H9 (cell line): ENCODE results near the gene DACT3. TPM values are rescaled to one million over a fixed set of nuclear protein-coding genes. Genes with fewer than 3 reads are reported as not detected.

Experiments
- DNase-seq: peaks from one replicate; pipeline ENCODE4 v3.0.0-alpha.2; 2017
- H2AFZ ChIP-seq: one replicate; pipeline ENCODE4 v1.6.1; 2013; ENCODE audit warnings: mild to moderate bottlenecking, low read length, control low read depth, moderate library complexity
- H2AK5ac ChIP-seq: 2 replicates; pipeline ENCODE4 v1.6.1; 2013; ENCODE audit warnings: low read length, control low read depth, mixed read lengths; ENCODE audit not compliant: insufficient read length
- H2BK120ac ChIP-seq: one replicate; pipeline ENCODE4 v1.6.1; 2013; ENCODE audit warnings: low read depth, mild to moderate bottlenecking, low read length, control low read depth, inconsistent platforms; ENCODE audit not compliant: poor library complexity, severe bottlenecking
- H2BK12ac ChIP-seq: 2 replicates; pipeline ENCODE4 v1.6.1; 2013; ENCODE audit warnings: low read length, control low read depth, mixed read lengths, low read depth; ENCODE audit not compliant: insufficient read length
- H2BK15ac ChIP-seq: 2 replicates; pipeline ENCODE4 v1.6.1; 2013; ENCODE audit warnings: low read depth, low read length, control low read depth
- H2BK20ac ChIP-seq: one replicate; pipeline ENCODE4 v1.6.1; 2013; ENCODE audit warnings: low read depth, mild to moderate bottlenecking, low read length, control low read depth, inconsistent platforms; ENCODE audit not compliant: poor library complexity, severe bottlenecking
- H2BK5ac ChIP-seq: 2 replicates; pipeline ENCODE4 v1.6.1; 2013; ENCODE audit warnings: low read length, control low read depth, mixed read lengths; ENCODE audit not compliant: insufficient read length
- H3K14ac ChIP-seq: 2 replicates; pipeline ENCODE4 v1.6.1; 2013; ENCODE audit warnings: low read length, control low read depth; ENCODE audit not compliant: insufficient read depth
- H3K18ac ChIP-seq: 2 replicates; pipeline ENCODE4 v1.6.1; 2013; ENCODE audit warnings: low read depth, mild to moderate bottlenecking, mixed read lengths, low read length, control low read depth; ENCODE audit not compliant: insufficient read length
- H3K23ac ChIP-seq: 2 replicates; pipeline ENCODE4 v1.6.1; 2013; ENCODE audit warnings: low read length, control low read depth, mixed read lengths, low read depth; ENCODE audit not compliant: insufficient read length
- H3K23me2 ChIP-seq: 2 replicates; pipeline ENCODE4 v1.6.1; 2013; ENCODE audit warnings: low read depth, mild to moderate bottlenecking, mixed read lengths, low read length, control low read depth; ENCODE audit not compliant: insufficient read length, poor library complexity, severe bottlenecking
- H3K27ac ChIP-seq: 2 replicates; pipeline ENCODE4 v1.5.1; 2013; ENCODE audit warnings: low read length, control low read depth, mixed read lengths, low read depth; ENCODE audit not compliant: insufficient read length
- H3K27me3 ChIP-seq: 2 replicates; pipeline ENCODE4 v1.6.1; 2013; ENCODE audit warnings: low read length, control low read depth, inconsistent platforms; ENCODE audit not compliant: insufficient read depth
- H3K4ac ChIP-seq: 2 replicates; pipeline ENCODE4 v1.6.1; 2013; ENCODE audit warnings: low read depth, mild to moderate bottlenecking, control low read depth, inconsistent platforms, low read length, moderate library complexity
- H3K4me1 ChIP-seq: 2 replicates; pipeline ENCODE4 v1.6.1; 2013; ENCODE audit warnings: low read length, control low read depth, inconsistent platforms; ENCODE audit not compliant: insufficient read depth
- H3K4me2 ChIP-seq: 2 replicates; pipeline ENCODE4 v1.6.1; 2013; ENCODE audit warnings: low read length, control low read depth, mixed read lengths; ENCODE audit not compliant: insufficient read length, insufficient read depth
- H3K56ac ChIP-seq: 2 replicates; pipeline ENCODE4 v1.6.1; 2013; ENCODE audit warnings: low read depth, mild to moderate bottlenecking, mixed read lengths, low read length, control low read depth; ENCODE audit not compliant: insufficient read length
- H3K79me1 ChIP-seq: 2 replicates; pipeline ENCODE4 v1.6.1; 2013; ENCODE audit warnings: low read depth, mild to moderate bottlenecking, moderate library complexity, low read length, control low read depth, inconsistent platforms; ENCODE audit not compliant: insufficient read depth, poor library complexity, severe bottlenecking
- H3K79me2 ChIP-seq: 2 replicates; pipeline ENCODE4 v1.6.1; 2013; ENCODE audit warnings: low read length, control low read depth, inconsistent platforms; ENCODE audit not compliant: insufficient read depth
- H3K9ac ChIP-seq: 2 replicates; pipeline ENCODE4 v1.6.1; 2013; ENCODE audit warnings: low read length, control low read depth, mixed read lengths; ENCODE audit not compliant: insufficient read length; ENCODE audit errors: extremely low read depth
- H3K9me3 ChIP-seq: one replicate; pipeline ENCODE4 v1.6.1; 2013; ENCODE audit warnings: low read depth, low read length, inconsistent platforms; ENCODE audit not compliant: control insufficient read depth
- H3T11ph ChIP-seq: one replicate; pipeline ENCODE4 v1.6.1; 2013; ENCODE audit warnings: mild to moderate bottlenecking, low read length, control low read depth, inconsistent platforms
- H4K20me1 ChIP-seq: one replicate; pipeline ENCODE4 v1.6.1; 2013; ENCODE audit not compliant: control insufficient read depth, insufficient read length, insufficient read depth
- H4K5ac ChIP-seq: 2 replicates; pipeline ENCODE4 v1.6.1; 2013; ENCODE audit warnings: low read depth, mild to moderate bottlenecking, mixed read lengths, low read length, control low read depth; ENCODE audit not compliant: insufficient read length
- H4K8ac ChIP-seq: replicated peaks from 2 replicates; pipeline ENCODE4 v1.6.1; 2013; ENCODE audit warnings: low read length, control low read depth, mixed read lengths, low read depth; ENCODE audit not compliant: insufficient read length
- H4K91ac ChIP-seq: 2 replicates; pipeline ENCODE4 v1.6.1; 2013; ENCODE audit warnings: low read depth, mild to moderate bottlenecking, moderate library complexity, mixed read lengths, low read length, control low read depth; ENCODE audit not compliant: insufficient read length
- H3K27ac Mint-ChIP-seq, 3 experiments: 2 replicates in 2 of 3; 3 replicates in 1 of 3; pipeline ENCODE4 v1.8.0; 2020 to 2021; ENCODE audit warnings: mixed read lengths in 3 of 3, mild to moderate bottlenecking in 1 of 3, moderate library complexity in 1 of 3
- H3K27me3 Mint-ChIP-seq: 2 replicates; pipeline ENCODE4 v1.8.0; 2021; ENCODE audit warnings: low read depth, mild to moderate bottlenecking, moderate library complexity, mixed read lengths
- H3K36me3 Mint-ChIP-seq, 3 experiments: 2 replicates in 2 of 3; 3 replicates in 1 of 3; pipeline ENCODE4 v1.8.0; 2020 to 2021; ENCODE audit warnings: low read depth in 3 of 3, mixed read lengths in 3 of 3; ENCODE audit not compliant: insufficient read depth in 1 of 3
- H3K4me1 Mint-ChIP-seq, 2 experiments: 2 replicates each; pipeline ENCODE4 v1.8.0; 2020; ENCODE audit warnings: mixed read lengths in 2 of 2
- H3K4me3 Mint-ChIP-seq, 2 experiments: 2 replicates in 1 of 2; 3 replicates in 1 of 2; pipeline ENCODE4 v1.8.0; 2020 to 2021; ENCODE audit warnings: mild to moderate bottlenecking in 2 of 2, mixed read lengths in 2 of 2, moderate library complexity in 1 of 2
- H3K9me3 Mint-ChIP-seq, 2 experiments: 2 replicates in 1 of 2; 3 replicates in 1 of 2; pipeline ENCODE4 v1.8.0; 2020; ENCODE audit warnings: mild to moderate bottlenecking in 2 of 2, mixed read lengths in 2 of 2, moderate library complexity in 1 of 2
- WGBS: extraction: QIAGEN DNeasy Blood & Tissue Kit; methylation state at CpG from one replicate; pipeline ENCODE4 v1.1.7; 2013; ENCODE audit warnings: missing lambda C conversion rate, low lambda C conversion rate, mixed read lengths; ENCODE audit not compliant: insufficient read length; ENCODE audit errors: extremely low coverage; 5-methylcytosine and 5-hydroxymethylcytosine counted together
- total RNA-seq: library from RNA; stranded (reverse); gene quantifications from 2 replicates; pipeline ENCODE4 v1.2.1, GENCODE V29; 2021
- TF ChIP-seq, protein P1 (sequence below): fragments of 200-600 bp; sonication (generic); conservative IDR thresholded peaks from 3 replicates; pipeline ENCODE4 v1.8.0; 2021; ENCODE audit warnings: antibody characterized with exemption, mild to moderate bottlenecking

DACT3 gene
- total RNA-seq, 1 experiment from 2014 or later: 0.87 TPM

DNA sequence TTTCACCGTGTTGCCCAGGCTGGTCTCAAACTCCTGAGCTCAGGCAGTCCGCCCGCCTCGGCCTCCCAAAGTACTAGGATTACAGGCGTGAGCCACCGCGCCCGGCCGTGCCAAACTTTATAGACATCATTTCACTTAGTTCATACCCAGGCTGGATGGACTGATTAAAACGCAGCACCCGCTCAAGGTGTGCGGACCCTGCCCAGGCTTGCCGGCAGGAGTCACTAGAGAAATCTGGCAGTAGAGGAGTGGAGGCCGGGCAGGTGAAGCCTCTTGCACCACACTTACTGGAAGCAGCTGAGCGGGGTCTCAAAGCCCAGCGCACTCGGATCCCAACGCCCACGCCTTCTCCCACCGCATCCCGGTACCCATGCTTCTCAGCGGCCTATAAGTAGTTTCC is 47.5 kb downstream of the DACT3 start:
- Histone ChIP-seq H3K56ac (no peak overlapping the region), H4K20me1 (no peaks in the 10 kb centered on the region), H3K79me1 (no peaks in the 10 kb centered on the region), H3K23me2 (no peaks in the 10 kb centered on the region), H3K4ac (no peak overlapping the region), H2AFZ (no peak overlapping the region), H2AK5ac (no peak overlapping the region), H2BK20ac (no peak overlapping the region), H2BK5ac (no peak overlapping the region), H3K9me3 (no peaks in the 10 kb centered on the region), H2BK12ac (no peak overlapping the region), H3K79me2 (no peaks in the 10 kb centered on the region), H3K18ac (no peak overlapping the region), H3K9ac (no peak overlapping the region), H3K27me3 (no peaks in the 10 kb centered on the region), H4K91ac (no peak overlapping the region), H2BK120ac (no peak overlapping the region), H3K27ac (no peak overlapping the region), H2BK15ac (no peak overlapping the region), H4K5ac (no peak overlapping the region), H4K8ac (no peak overlapping the region), H3K23ac (no peak overlapping the region), H3K14ac (no peak overlapping the region), H3K4me2 (no peak overlapping the region), H3T11ph (no peak overlapping the region), H3K4me1 (no peaks in the 10 kb centered on the region; the same call in 1 of the 2 replicates)
- Mint-ChIP-seq H3K27ac (no peak overlapping the region; a peak in 1 of 7 replicates), H3K4me3 (no peak overlapping the region; a peak in 1 of 5 replicates), H3K9me3 (no peaks in the 10 kb centered on the region), H3K27me3 (peaks cover 7% of the 10 kb centered on the region), H3K4me1 (peaks cover 11 to 14% of the 10 kb centered on the region in 2 experiments; a peak in 3 of 4 replicates), H3K36me3 (peaks cover 11 to 22% (median 18%) of the 10 kb centered on the region in 3 experiments; a peak in 5 of 7 replicates)
- TF ChIP-seq, protein P1, sequence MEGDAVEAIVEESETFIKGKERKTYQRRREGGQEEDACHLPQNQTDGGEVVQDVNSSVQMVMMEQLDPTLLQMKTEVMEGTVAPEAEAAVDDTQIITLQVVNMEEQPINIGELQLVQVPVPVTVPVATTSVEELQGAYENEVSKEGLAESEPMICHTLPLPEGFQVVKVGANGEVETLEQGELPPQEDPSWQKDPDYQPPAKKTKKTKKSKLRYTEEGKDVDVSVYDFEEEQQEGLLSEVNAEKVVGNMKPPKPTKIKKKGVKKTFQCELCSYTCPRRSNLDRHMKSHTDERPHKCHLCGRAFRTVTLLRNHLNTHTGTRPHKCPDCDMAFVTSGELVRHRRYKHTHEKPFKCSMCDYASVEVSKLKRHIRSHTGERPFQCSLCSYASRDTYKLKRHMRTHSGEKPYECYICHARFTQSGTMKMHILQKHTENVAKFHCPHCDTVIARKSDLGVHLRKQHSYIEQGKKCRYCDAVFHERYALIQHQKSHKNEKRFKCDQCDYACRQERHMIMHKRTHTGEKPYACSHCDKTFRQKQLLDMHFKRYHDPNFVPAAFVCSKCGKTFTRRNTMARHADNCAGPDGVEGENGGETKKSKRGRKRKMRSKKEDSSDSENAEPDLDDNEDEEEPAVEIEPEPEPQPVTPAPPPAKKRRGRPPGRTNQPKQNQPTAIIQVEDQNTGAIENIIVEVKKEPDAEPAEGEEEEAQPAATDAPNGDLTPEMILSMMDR: no peak
- no CpG with 5 or more reads among the region's 22 CpGs for WGBS
- no peak for DNase-seq
